HCT116 (cell line): ENCODE measurements around the gene BRIP1.

ENCODE experiments used
- CTCF ChIP-seq, 3 experiments: fragments of 200-600 bp in 1 of 3; sonication (generic) in 1 of 3; IDR thresholded peaks in 2 of 3; conservative IDR thresholded peaks in 1 of 3; 2 replicates each; pipeline ENCODE4 v1.5.1; 2012 to 2017; ENCODE audit warnings: low read depth in 2 of 3, low read length in 2 of 3, antibody characterized with exemption in 1 of 3, borderline replicate concordance in 1 of 3, control low read depth in 1 of 3, mild to moderate bottlenecking in 1 of 3, mixed read lengths in 1 of 3, mixed run types in 1 of 3, moderate library complexity in 1 of 3; ENCODE audit not compliant: insufficient read depth in 1 of 3
- EZH2 ChIP-seq: fragments of 200-600 bp; sonication (generic); IDR thresholded peaks from 2 replicates; pipeline ENCODE4 v1.6.1; 2017; ENCODE audit warnings: antibody characterized with exemption, mixed run types
- MAX ChIP-seq: IDR thresholded peaks from 2 replicates; pipeline ENCODE4 v1.6.1; 2012
- SP1 ChIP-seq: IDR thresholded peaks from 2 replicates; pipeline ENCODE4 v1.6.1; 2012; ENCODE audit warnings: low read depth

DNA sequence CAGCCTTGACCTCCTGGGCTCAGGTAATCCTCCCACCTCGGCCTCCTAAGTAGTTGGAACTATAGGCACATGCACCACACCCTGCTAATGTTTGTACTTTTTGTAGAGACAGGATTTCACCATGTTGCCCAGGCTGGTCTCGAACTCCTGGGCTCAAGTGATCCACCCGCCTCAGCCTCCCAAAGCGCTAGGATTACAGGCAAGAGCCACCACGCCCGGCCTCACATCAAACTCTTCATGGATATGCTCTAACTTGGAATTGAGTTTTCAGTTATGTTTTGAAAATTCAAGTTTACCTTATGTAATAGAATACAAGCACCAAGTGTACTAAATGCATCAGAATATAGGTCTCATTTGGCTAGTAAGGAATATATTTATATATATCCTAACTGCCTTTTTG, 119.6 kb downstream of the BRIP1 start:
- TF ChIP-seq MAX (no peak), SP1 (no peak), CTCF (IDR thresholded peaks at IDR 0.05 in 2 of 3, conservative IDR thresholded peaks at IDR 0.05 in 1 of 3; ENCODE audit: borderline replicate concordance in 1 of 3, insufficient read depth in 1 of 3, low read depth in 2 of 3, low read length in 2 of 3) (no peak), EZH2 (no peak)
